GM21528 (cell line): Measurements from ENCODE around the gene CCDC47.
"Not testable (repeated sequence)": the region's sequence is repeated elsewhere in the genome, so short reads cannot be mapped to it uniquely, and the experiment has no call there.

Experiments
- ATAC-seq: cut with Tn5 transposase; IDR thresholded peaks from one replicate; pipeline ENCODE4 v1.9.1; 2021; ENCODE audit warnings: mild to moderate bottlenecking, moderate library complexity; ENCODE audit not compliant: unreplicated experiment, low FRiP score

Gene CCDC47

GRCh38 chr17:63740464-63741142, 32.8 kb downstream of the CCDC47 start:
- ATAC-seq: no peak

- ATAC-seq: no peak
Observed at GRCh38 chr17:63735691-63736090, 37.7 kb downstream of the CCDC47 start.

- no peak for ATAC-seq
Observed at GRCh38 chr17:63722403-63722802, 51.0 kb downstream of the CCDC47 start.

- not testable (repeated sequence) for ATAC-seq
Observed at GRCh38 chr17:63720194-63720593, 53.2 kb downstream of the CCDC47 start.

GRCh38 chr17:63718988-63719387, 54.4 kb downstream of the CCDC47 start:
- no peak for ATAC-seq

GRCh38 chr17:63716426-63716825, 57.0 kb downstream of the CCDC47 start:
- ATAC-seq: no peak

- no peak for ATAC-seq
Observed at GRCh38 chr17:63714550-63715277, 58.7 kb downstream of the CCDC47 start.

GRCh38 chr17:63709110-63709509, 64.3 kb downstream of the CCDC47 start:
- ATAC-seq: no peak

GRCh38 chr17:63707151-63707550, 66.2 kb downstream of the CCDC47 start:
- ATAC-seq: no peak

- ATAC-seq: no peak
Observed at GRCh38 chr17:63706336-63707082, 66.9 kb downstream of the CCDC47 start.

- ATAC-seq: no peak
Observed at GRCh38 chr17:63705657-63706056, 67.7 kb downstream of the CCDC47 start.

GRCh38 chr17:63704836-63705235, 68.6 kb downstream of the CCDC47 start:
- no peak for ATAC-seq

GRCh38 chr17:63704259-63704576, 69.2 kb downstream of the CCDC47 start:
- ATAC-seq: no peak

GRCh38 chr17:63703556-63704258, 69.7 kb downstream of the CCDC47 start:
- ATAC-seq: no peak

- no peak for ATAC-seq
Observed at GRCh38 chr17:63703029-63703428, 70.4 kb downstream of the CCDC47 start.

- ATAC-seq: no peak
Observed at GRCh38 chr17:63702721-63703015, 70.7 kb downstream of the CCDC47 start.

- no peak for ATAC-seq
Observed at GRCh38 chr17:63701868-63702720, 71.3 kb downstream of the CCDC47 start.

GRCh38 chr17:63701456-63701820, 72.0 kb downstream of the CCDC47 start:
- ATAC-seq: no peak

GRCh38 chr17:63700528-63701455, 72.6 kb downstream of the CCDC47 start:
- no peak for ATAC-seq
